Left cardiac atrium (tissue), 4 donors: ENCODE results near the gene SNTG2. TPM values are rescaled to one million over a fixed set of nuclear protein-coding genes. Genes with fewer than 3 reads are reported as not detected.
A peak's percentile ranks its signal among the peaks of the same experiment; 100 is the strongest.

Experiments used
- ATAC-seq, 2 donors: fragments of 200-7000 bp; cut with Tn5 transposase; one replicate each; pipeline ENCODE4 v1.9.1; 2020; ENCODE audit warnings: mild to moderate bottlenecking in 2 of 2, moderate library complexity in 2 of 2
- DNase-seq: peaks from one replicate; pipeline ENCODE4 v3.0.0-alpha.2; 2020
- intact Hi-C, 2 donors: fragments of 100-400 bp; cut with DNase I; formaldehyde crosslinking; loops; one replicate each; pipeline versions ENCODE4 v1.14.1 to v1.15.1; 2022 to 2023
- total RNA-seq, 2 donors: library from RNA; stranded (reverse); fragmentation: NEBNext Ultra II Directional; extraction: Animal tissue kit (Norgen Biotek cat#: 25700); gene quantifications; one replicate each; pipeline ENCODE4 v1.2.1, GENCODE V29; 2021
- donor health status: DM: no; HTN: yes; CAD: no.
- donor health status: DM: no; HTN: yes; CAD: no; lungs with severe emphysema.
- donor health status: DM: yes; HTN: yes; CAD: no.
- donor health status: Dilated cardiomyopathy.

SNTG2 gene
- total RNA-seq, 2 donors from 2014 or later = 1.6 to 2.9 TPM

GRCh38 chr2:925309-925708 is 25.3 kb upstream of the SNTG2 start:
- intact Hi-C loops = no loop called here
- ATAC-seq (no peak), DNase-seq (no peak)

- ATAC-seq (no peak), DNase-seq (no peak)
- intact Hi-C loops = no loop called here
These were observed 24.9 kb upstream of the SNTG2 start for GRCh38 chr2:925711-926110.

GRCh38 chr2:926259-926793 is 24.3 kb upstream of the SNTG2 start:
- intact Hi-C loops = no loop called here
- ATAC-seq = peak in 1 of 2 donors; percentile 30
- no peak for DNase-seq

- DNase-seq (no peak), ATAC-seq (no peak)
- intact Hi-C loops = no loop called here
These were observed 23.8 kb upstream of the SNTG2 start for GRCh38 chr2:926896-927295.

GRCh38 chr2:929011-929735 is 21.5 kb upstream of the SNTG2 start:
- intact Hi-C loops = no loop called here
- DNase-seq = no peak
- ATAC-seq = no peak

- DNase-seq = no peak
- intact Hi-C loops = no loop called here
- no peak for ATAC-seq
These were observed 20.7 kb upstream of the SNTG2 start for GRCh38 chr2:929925-930324.

- ATAC-seq (no peak), DNase-seq (no peak)
- intact Hi-C loops = no loop called here
These were observed 19.7 kb upstream of the SNTG2 start for GRCh38 chr2:930935-931334.

GRCh38 chr2:932320-933115 is 18.1 kb upstream of the SNTG2 start:
- intact Hi-C loops = no loop called here
- no peak for DNase-seq
- ATAC-seq = no peak

GRCh38 chr2:933734-934295 is 16.8 kb upstream of the SNTG2 start:
- DNase-seq = no peak
- no peak for ATAC-seq

GRCh38 chr2:937530-937929 is 13.1 kb upstream of the SNTG2 start:
- intact Hi-C loops = no loop called here
- ATAC-seq (no peak), DNase-seq (no peak)

More at GRCh38 chr2:933734-934295, 16.8 kb upstream of the SNTG2 start:
- intact Hi-C loops = no loop called here

GRCh38 chr2:938181-939005 is 12.3 kb upstream of the SNTG2 start:
- ATAC-seq (no peak), DNase-seq (no peak)
- intact Hi-C loops = no loop called here

- ATAC-seq = no peak
- DNase-seq = no peak
- intact Hi-C loops = no loop called here
These were observed 10.6 kb upstream of the SNTG2 start for GRCh38 chr2:939936-940601.

- intact Hi-C loops = no loop called here
- DNase-seq (no peak), ATAC-seq (no peak)
These were observed 8.8 kb upstream of the SNTG2 start for GRCh38 chr2:941871-942270.

- DNase-seq = no peak
- ATAC-seq = no peak
- intact Hi-C loops = no loop called here
These were observed 7.7 kb upstream of the SNTG2 start for GRCh38 chr2:942775-943460.

- no peak for DNase-seq
- intact Hi-C loops = no loop called here
- ATAC-seq = no peak
These were observed 7.2 kb upstream of the SNTG2 start for GRCh38 chr2:943461-943797.

- no peak for DNase-seq
- intact Hi-C loops = no loop called here
These were observed 6.8 kb upstream of the SNTG2 start for GRCh38 chr2:943821-944220.

GRCh38 chr2:944693-945092 is 6.0 kb upstream of the SNTG2 start:
- intact Hi-C loops = no loop called here
- DNase-seq (no peak), ATAC-seq (no peak)

More at GRCh38 chr2:943821-944220, 6.8 kb upstream of the SNTG2 start:
- no peak for ATAC-seq

- DNase-seq (no peak), ATAC-seq (no peak)
- intact Hi-C loops = no loop called here
These were observed 5.5 kb upstream of the SNTG2 start for GRCh38 chr2:945104-945503.
